Calu3 (cell line): ENCODE measurements around the gene KLF9. TPM values are rescaled to one million over a fixed set of nuclear protein-coding genes. Genes with fewer than 3 reads are reported as not detected.

Experiments
- BruUV-seq: library from RNA; stranded (reverse); fragments of 400-500 nt; replicated peaks from 2 replicates; lab custom pipeline; 2021; lab: Mats Ljungman, UMichigan
- CTCF ChIA-PET: fragments of 300-600 bp; sonication (Branson Sonifier 250); formaldehyde crosslinking; loops from one replicate; lab custom pipeline; 2022; ENCODE audit warnings: antibody characterized with exemption; lab: Charles Lee
- DNase-seq: peaks from one replicate; pipeline ENCODE4 v3.0.0; 2022
- H3K27ac Mint-ChIP-seq: one replicate; pipeline ENCODE4 v1.8.0; 2022; ENCODE audit warnings: mixed read lengths; ENCODE audit not compliant: unreplicated experiment
- H3K27me3 Mint-ChIP-seq: one replicate; pipeline ENCODE4 v1.8.0; 2022; ENCODE audit warnings: mixed read lengths; ENCODE audit not compliant: unreplicated experiment
- H3K36me3 Mint-ChIP-seq: one replicate; pipeline ENCODE4 v1.8.0; 2022; ENCODE audit warnings: mild to moderate bottlenecking, moderate library complexity, mixed read lengths; ENCODE audit not compliant: insufficient read depth, unreplicated experiment
- H3K4me1 Mint-ChIP-seq: one replicate; pipeline ENCODE4 v1.8.0; 2022; ENCODE audit warnings: mild to moderate bottlenecking, low read depth, mixed read lengths; ENCODE audit not compliant: unreplicated experiment
- H3K4me3 Mint-ChIP-seq: one replicate; pipeline ENCODE4 v1.8.0; 2022; ENCODE audit warnings: mild to moderate bottlenecking, low read depth, moderate library complexity, mixed read lengths; ENCODE audit not compliant: unreplicated experiment
- H3K9me3 Mint-ChIP-seq: one replicate; pipeline ENCODE4 v1.8.0; 2022; ENCODE audit warnings: low read depth, mixed read lengths; ENCODE audit not compliant: unreplicated experiment
- CTCF ChIP-seq: fragments of 200-600 bp; IDR thresholded peaks from one replicate; pipeline ENCODE4 v1.8.0; 2022; ENCODE audit warnings: antibody characterized with exemption; ENCODE audit not compliant: unreplicated experiment
- intact Hi-C: fragments of 100-400 bp; cut with micrococcal nuclease; formaldehyde crosslinking; loops from one replicate; pipeline ENCODE4 v1.10.0; 2022; ENCODE audit not compliant: unreplicated experiment
- total RNA-seq: library from RNA; stranded (reverse); gene quantifications from 2 replicates; pipeline ENCODE4 v1.2.3, GENCODE V29; 2022

Gene KLF9
- total RNA-seq, 1 experiment from 2014 or later, result 0.87 TPM

- H3K27me3 Mint-ChIP-seq, result no peaks in the 10 kb centered on the region
- DNase-seq, result peak; percentile 4
- H3K36me3 Mint-ChIP-seq, result no peaks in the 10 kb centered on the region
- CTCF ChIA-PET, result no interaction called here
- no peaks in the 10 kb centered on the region for H3K9me3 Mint-ChIP-seq
- no peak for TF ChIP-seq CTCF
- H3K4me3 Mint-ChIP-seq, result no peak overlapping the region
- no peaks in the 10 kb centered on the region for H3K4me1 Mint-ChIP-seq
- intact Hi-C loops, result no loop called here
- BruUV-seq, result no TSS peak
- no peak overlapping the region for H3K27ac Mint-ChIP-seq
Measured at GRCh38 chr9:70392189-70392588, 22.3 kb downstream of the KLF9 start.

GRCh38 chr9:70390933-70391341 is 23.5 kb downstream of the KLF9 start:
- intact Hi-C loops, result no loop called here
- Mint-ChIP-seq H3K27ac (no peak overlapping the region), H3K4me3 (no peak overlapping the region), H3K36me3 (no peaks in the 10 kb centered on the region), H3K27me3 (no peaks in the 10 kb centered on the region), H3K4me1 (no peaks in the 10 kb centered on the region), H3K9me3 (no peaks in the 10 kb centered on the region)
- no TSS peak for BruUV-seq
- TF ChIP-seq CTCF, result no peak
- DNase-seq, result no peak
- CTCF ChIA-PET, result interaction anchor here (1.1 kb wide), 1 partner anchor 39 kb away, joined by 3 read pairs; no protein-coding TSS in a partner anchor

GRCh38 chr9:70389621-70390266 is 24.7 kb downstream of the KLF9 start:
- Mint-ChIP-seq H3K36me3 (no peaks in the 10 kb centered on the region), H3K27me3 (no peaks in the 10 kb centered on the region), H3K27ac (no peak overlapping the region), H3K9me3 (no peaks in the 10 kb centered on the region), H3K4me3 (no peak overlapping the region), H3K4me1 (no peaks in the 10 kb centered on the region)
- DNase-seq, result no peak
- CTCF ChIA-PET, result interaction anchor here (1.1 kb wide), 1 partner anchor 38 kb away, joined by 3 read pairs; no protein-coding TSS in a partner anchor
- no peak for TF ChIP-seq CTCF
- intact Hi-C loops, result no loop called here
- no TSS peak for BruUV-seq

GRCh38 chr9:70389188-70389587 is 25.3 kb downstream of the KLF9 start:
- Mint-ChIP-seq H3K4me3 (no peak overlapping the region), H3K27ac (no peak overlapping the region), H3K4me1 (no peaks in the 10 kb centered on the region), H3K9me3 (no peaks in the 10 kb centered on the region), H3K36me3 (no peaks in the 10 kb centered on the region), H3K27me3 (no peaks in the 10 kb centered on the region)
- CTCF ChIA-PET, result no interaction called here
- BruUV-seq, result no TSS peak
- no peak for DNase-seq
- intact Hi-C loops, result no loop called here
- no peak for TF ChIP-seq CTCF
